ENCODE data around the gene TRIB2. TPM values are rescaled to one million over a fixed set of nuclear protein-coding genes. Genes with fewer than 3 reads are reported as not detected.
A peak's percentile ranks its signal among the peaks of the same experiment; 100 is the strongest.

TRIB2 gene
- polyA plus RNA-seq, 2 donors, result 10.0 to 10.6 TPM

DNA sequence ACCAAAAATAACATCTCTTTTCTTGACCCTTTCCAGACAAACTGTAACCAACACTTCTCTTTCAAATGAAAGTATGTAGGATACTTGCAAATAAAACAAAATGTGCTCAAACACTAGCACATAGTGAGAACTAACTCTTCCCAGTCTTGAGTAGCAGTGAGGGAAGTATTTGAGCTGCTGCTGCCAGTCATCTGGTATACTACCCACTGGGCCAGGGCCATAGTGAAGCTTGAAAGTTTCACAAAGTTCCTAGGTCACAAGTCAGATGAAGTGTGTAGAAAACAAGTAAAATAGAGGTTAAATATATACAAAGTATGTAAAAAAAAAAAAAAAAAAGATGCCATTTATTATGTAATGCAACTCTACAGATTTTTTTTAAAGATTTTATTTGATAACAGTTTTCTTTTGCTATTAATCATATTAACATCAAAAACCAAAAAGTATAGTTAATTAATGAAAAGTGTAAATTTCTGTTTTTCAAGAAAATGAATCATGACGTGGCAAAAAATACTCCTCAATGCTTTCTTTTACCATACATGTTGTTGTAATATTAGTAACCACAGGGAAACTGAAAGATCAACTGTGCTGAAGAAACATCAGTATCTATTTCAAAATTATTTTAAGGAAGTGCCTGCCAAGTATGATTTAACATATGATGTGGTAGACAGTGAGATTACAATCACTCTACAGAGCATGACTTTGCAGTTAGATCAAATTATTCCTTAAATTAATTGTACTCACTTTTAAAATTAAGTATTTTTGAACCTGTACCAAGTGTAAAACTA is 21.6 kb upstream of the TRIB2 start:
- Histone ChIP-seq H3K27me3 (ENCODE audit: control insufficient read depth in 1 of 2, insufficient read depth in 2 of 2, low read length in 2 of 2) (no peaks in the 10 kb centered on the region), H3K36me3 (ENCODE audit: control insufficient read depth in 2 of 2, insufficient read depth in 2 of 2, low read length in 1 of 2) (no peaks in the 10 kb centered on the region), H3K4me1 (ENCODE audit: control insufficient read depth in 2 of 2, insufficient read depth in 2 of 2, low read length in 1 of 2) (no peaks in the 10 kb centered on the region), H3K9me3 (ENCODE audit: control insufficient read depth in 2 of 2, insufficient read depth in 1 of 2, low read depth in 1 of 2, low read length in 1 of 2) (no peaks in the 10 kb centered on the region), H3K27ac (ENCODE audit: low read depth in 2 of 2, low read length in 1 of 2) (no peak overlapping the region), H3K4me3 (ENCODE audit: low read depth in 1 of 2, low read length in 2 of 2) (no peak overlapping the region)
- 86 to 88% methylated on average over 1 of the region's 1 CpG for WGBS, 2 donors

DNA sequence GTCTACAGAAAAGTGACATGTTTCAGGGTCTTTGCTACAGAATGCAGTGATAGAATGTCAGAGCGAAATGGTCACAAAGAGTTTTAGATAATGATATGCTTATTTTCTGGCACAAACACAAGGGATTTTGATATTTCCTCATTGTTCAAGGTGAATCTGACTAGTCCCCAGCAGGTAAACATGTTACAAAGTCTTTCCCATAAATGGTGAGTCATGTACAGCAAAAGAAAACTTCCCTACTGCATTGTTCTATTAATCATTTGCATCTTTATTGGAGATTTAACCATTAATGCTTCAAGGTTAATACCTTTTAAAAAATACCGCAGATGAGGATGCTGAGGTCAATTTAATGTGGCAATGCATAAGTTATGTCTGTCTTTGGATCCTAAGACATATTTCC is 19.1 kb upstream of the TRIB2 start:
- Histone ChIP-seq H3K4me1 (ENCODE audit: control insufficient read depth in 2 of 2, insufficient read depth in 2 of 2, low read length in 1 of 2) (peaks cover 0 to 2% of the 10 kb centered on the region in 2 donors), H3K27ac (ENCODE audit: low read depth in 2 of 2, low read length in 1 of 2) (no peak overlapping the region), H3K9me3 (ENCODE audit: control insufficient read depth in 2 of 2, insufficient read depth in 1 of 2, low read depth in 1 of 2, low read length in 1 of 2) (no peaks in the 10 kb centered on the region), H3K27me3 (ENCODE audit: control insufficient read depth in 1 of 2, insufficient read depth in 2 of 2, low read length in 2 of 2) (no peaks in the 10 kb centered on the region), H3K36me3 (ENCODE audit: control insufficient read depth in 2 of 2, insufficient read depth in 2 of 2, low read length in 1 of 2) (no peaks in the 10 kb centered on the region), H3K4me3 (ENCODE audit: low read depth in 1 of 2, low read length in 2 of 2) (no peak overlapping the region)
- 50 to 56% methylated on average over 2 of the region's 2 CpGs for WGBS, 2 donors

DNA sequence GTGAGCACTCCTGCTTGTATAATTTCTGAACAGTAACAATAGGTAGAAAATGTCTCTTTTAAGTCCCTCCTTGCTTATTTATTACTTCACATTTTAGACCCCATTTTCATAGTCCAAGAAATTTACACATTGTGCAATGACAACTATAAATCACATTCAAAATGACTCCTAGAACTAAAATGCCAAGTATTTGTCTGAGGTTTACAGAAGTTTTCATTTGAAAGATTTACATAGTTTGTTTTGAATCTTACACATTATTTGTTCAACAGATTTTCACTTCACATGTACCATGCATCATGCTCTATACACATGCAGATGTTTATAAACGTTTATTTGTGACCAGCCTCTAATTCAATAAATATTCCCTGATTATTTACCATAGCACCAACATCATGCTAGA is 15.7 kb upstream of the TRIB2 start:
- no peaks in the 10 kb centered on the region for H3K9me3 ChIP-seq (ENCODE audit: control insufficient read depth in 2 of 2, insufficient read depth in 1 of 2, low read depth in 1 of 2, low read length in 1 of 2)
- no peaks in the 10 kb centered on the region for H3K36me3 ChIP-seq (ENCODE audit: control insufficient read depth in 2 of 2, insufficient read depth in 2 of 2, low read length in 1 of 2)
- 78 to 81% methylated on average over 1 of the region's 1 CpG for WGBS, 2 donors
- H3K4me3 ChIP-seq (ENCODE audit: low read depth in 1 of 2, low read length in 2 of 2), result no peak overlapping the region
- H3K27me3 ChIP-seq (ENCODE audit: control insufficient read depth in 1 of 2, insufficient read depth in 2 of 2, low read length in 2 of 2), result no peaks in the 10 kb centered on the region
- no peak overlapping the region for H3K27ac ChIP-seq (ENCODE audit: low read depth in 2 of 2, low read length in 1 of 2)
- H3K4me1 ChIP-seq (ENCODE audit: control insufficient read depth in 2 of 2, insufficient read depth in 2 of 2, low read length in 1 of 2), result peaks cover 0 to 4% of the 10 kb centered on the region in 2 donors

- H3K4me3 ChIP-seq (ENCODE audit: low read depth in 1 of 2, low read length in 2 of 2), result no peak overlapping the region
- no peaks in the 10 kb centered on the region for H3K9me3 ChIP-seq (ENCODE audit: control insufficient read depth in 2 of 2, insufficient read depth in 1 of 2, low read depth in 1 of 2, low read length in 1 of 2)
- H3K27me3 ChIP-seq (ENCODE audit: control insufficient read depth in 1 of 2, insufficient read depth in 2 of 2, low read length in 2 of 2), result no peaks in the 10 kb centered on the region
- peaks cover 0 to 4% of the 10 kb centered on the region in 2 donors for H3K4me1 ChIP-seq (ENCODE audit: control insufficient read depth in 2 of 2, insufficient read depth in 2 of 2, low read length in 1 of 2)
- WGBS, 2 donors, result 78 to 88% methylated on average over 5 of the region's 5 CpGs
- H3K36me3 ChIP-seq (ENCODE audit: control insufficient read depth in 2 of 2, insufficient read depth in 2 of 2, low read length in 1 of 2), result no peaks in the 10 kb centered on the region
- no peak overlapping the region for H3K27ac ChIP-seq (ENCODE audit: low read depth in 2 of 2, low read length in 1 of 2)
Measured at GRCh38 chr2:12701786-12702167, 15.0 kb upstream of the TRIB2 start.

DNA sequence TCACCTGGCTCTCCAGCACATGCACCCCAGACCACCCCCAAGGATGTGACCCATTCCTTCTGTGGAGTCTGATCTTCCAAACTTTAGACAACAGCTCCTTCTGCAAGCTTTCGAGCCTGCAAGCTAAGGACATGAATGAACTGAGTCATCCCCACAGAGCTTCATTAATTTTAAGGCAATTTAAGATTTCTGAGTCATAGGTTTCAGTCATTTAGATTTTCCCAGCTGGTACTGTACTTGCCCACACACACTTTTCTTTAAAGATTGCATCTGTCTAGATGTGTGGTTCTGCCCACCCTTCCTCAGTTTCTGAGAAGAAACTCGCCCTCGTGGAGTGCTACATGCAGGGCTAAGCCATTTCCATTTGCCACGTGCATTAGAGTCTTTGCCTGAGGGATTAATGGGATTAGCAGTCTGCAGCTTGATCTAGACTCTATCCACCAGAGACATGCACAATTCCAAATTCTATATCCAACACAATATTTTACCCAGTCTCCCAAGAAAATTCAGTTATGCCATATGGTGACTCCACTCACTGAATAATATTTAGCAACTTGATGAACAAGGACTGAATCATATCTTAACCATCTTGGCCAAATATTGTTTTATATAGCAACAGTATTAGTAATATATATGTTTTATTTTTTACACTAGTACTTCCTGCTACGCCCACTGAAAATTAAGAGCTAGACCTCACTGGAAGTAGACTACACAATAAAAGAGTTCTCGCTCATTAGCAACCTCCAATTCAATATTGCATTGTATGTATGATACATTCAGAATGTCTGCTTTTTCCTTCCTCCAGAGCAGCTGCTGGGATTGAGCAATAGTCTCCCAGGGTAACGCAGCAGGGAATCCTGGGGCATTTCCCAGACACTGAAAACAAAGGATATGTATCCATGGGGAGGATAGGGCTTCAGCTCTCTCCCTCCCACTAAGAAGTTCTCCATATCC is 14.3 kb upstream of the TRIB2 start:
- no peaks in the 10 kb centered on the region for H3K36me3 ChIP-seq (ENCODE audit: control insufficient read depth in 2 of 2, insufficient read depth in 2 of 2, low read length in 1 of 2)
- H3K4me3 ChIP-seq (ENCODE audit: low read depth in 1 of 2, low read length in 2 of 2), result no peak overlapping the region
- H3K27ac ChIP-seq (ENCODE audit: low read depth in 2 of 2, low read length in 1 of 2), result peak overlapping the region; percentile 66 to 71
- H3K9me3 ChIP-seq (ENCODE audit: control insufficient read depth in 2 of 2, insufficient read depth in 1 of 2, low read depth in 1 of 2, low read length in 1 of 2), result no peaks in the 10 kb centered on the region
- no peaks in the 10 kb centered on the region for H3K27me3 ChIP-seq (ENCODE audit: control insufficient read depth in 1 of 2, insufficient read depth in 2 of 2, low read length in 2 of 2)
- H3K4me1 ChIP-seq (ENCODE audit: control insufficient read depth in 2 of 2, insufficient read depth in 2 of 2, low read length in 1 of 2), result peaks cover 0 to 4% of the 10 kb centered on the region in 2 donors
- 36 to 59% methylated on average over 7 of the region's 7 CpGs for WGBS, 2 donors

DNA sequence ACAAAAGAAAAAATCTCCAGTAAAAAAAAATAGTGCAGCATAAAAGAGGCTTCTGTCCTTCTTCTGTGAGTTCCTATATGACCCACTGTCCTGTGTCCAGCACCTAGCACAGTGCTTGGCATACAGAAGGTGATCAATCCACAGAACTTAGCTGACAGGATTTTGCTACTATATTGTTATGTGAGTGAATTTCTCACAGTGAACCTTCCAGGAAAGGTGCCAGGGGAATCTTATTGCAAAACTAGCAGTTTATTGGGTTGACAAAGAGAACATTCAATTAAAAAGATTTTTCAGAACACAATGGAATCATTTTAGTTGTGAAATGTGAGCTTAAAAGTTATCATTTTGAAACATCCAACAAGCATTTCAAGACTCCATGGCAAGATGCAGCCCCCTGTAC is 12.4 kb upstream of the TRIB2 start:
- no peaks in the 10 kb centered on the region for H3K27me3 ChIP-seq (ENCODE audit: control insufficient read depth in 1 of 2, insufficient read depth in 2 of 2, low read length in 2 of 2)
- no peak overlapping the region for H3K27ac ChIP-seq (ENCODE audit: low read depth in 2 of 2, low read length in 1 of 2)
- H3K9me3 ChIP-seq (ENCODE audit: control insufficient read depth in 2 of 2, insufficient read depth in 1 of 2, low read depth in 1 of 2, low read length in 1 of 2), result no peaks in the 10 kb centered on the region

GRCh38 chr2:12705230-12705629 is 11.5 kb upstream of the TRIB2 start:
- WGBS, 2 donors, result 93 to 100% methylated on average over 1 of the region's 1 CpG
- H3K9me3 ChIP-seq (ENCODE audit: control insufficient read depth in 2 of 2, insufficient read depth in 1 of 2, low read depth in 1 of 2, low read length in 1 of 2), result no peaks in the 10 kb centered on the region
- H3K27ac ChIP-seq (ENCODE audit: low read depth in 2 of 2, low read length in 1 of 2), result no peak overlapping the region

More for the DNA sequence above, 12.4 kb upstream of the TRIB2 start:
- Histone ChIP-seq H3K4me3 (ENCODE audit: low read depth in 1 of 2, low read length in 2 of 2) (no peak overlapping the region), H3K4me1 (ENCODE audit: control insufficient read depth in 2 of 2, insufficient read depth in 2 of 2, low read length in 1 of 2) (peaks cover 0 to 4% of the 10 kb centered on the region in 2 donors), H3K36me3 (ENCODE audit: control insufficient read depth in 2 of 2, insufficient read depth in 2 of 2, low read length in 1 of 2) (no peaks in the 10 kb centered on the region)

DNA sequence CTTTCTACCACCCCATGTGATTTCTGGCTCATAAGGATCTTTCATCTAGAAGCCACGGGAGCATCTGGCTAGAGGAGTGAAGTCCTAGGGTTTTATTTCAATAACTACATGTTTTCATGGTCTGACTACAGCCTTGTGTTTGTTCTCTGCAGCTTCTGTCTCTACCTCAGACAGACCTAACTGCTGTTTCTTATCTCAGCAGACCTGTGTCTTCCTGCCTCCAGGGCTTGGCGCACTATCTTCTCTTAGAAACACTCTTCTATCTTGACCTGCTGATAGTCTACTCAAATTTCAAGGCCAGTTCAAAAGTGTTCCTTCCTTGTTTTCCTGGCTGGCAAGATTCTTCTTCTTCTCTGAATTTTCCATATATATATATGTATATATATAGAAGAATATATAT is 11.0 kb upstream of the TRIB2 start:
- no peak overlapping the region for H3K4me3 ChIP-seq (ENCODE audit: low read depth in 1 of 2, low read length in 2 of 2)
- H3K4me1 ChIP-seq (ENCODE audit: control insufficient read depth in 2 of 2, insufficient read depth in 2 of 2, low read length in 1 of 2), result peaks cover 0 to 4% of the 10 kb centered on the region in 2 donors
- no peaks in the 10 kb centered on the region for H3K36me3 ChIP-seq (ENCODE audit: control insufficient read depth in 2 of 2, insufficient read depth in 2 of 2, low read length in 1 of 2)
- H3K27me3 ChIP-seq (ENCODE audit: control insufficient read depth in 1 of 2, insufficient read depth in 2 of 2, low read length in 2 of 2), result no peaks in the 10 kb centered on the region
- no peaks in the 10 kb centered on the region for H3K9me3 ChIP-seq (ENCODE audit: control insufficient read depth in 2 of 2, insufficient read depth in 1 of 2, low read depth in 1 of 2, low read length in 1 of 2)
- 94 to 97% methylated on average over 2 of the region's 2 CpGs for WGBS, 2 donors
- H3K27ac ChIP-seq (ENCODE audit: low read depth in 2 of 2, low read length in 1 of 2), result no peak overlapping the region

More at GRCh38 chr2:12705230-12705629, 11.5 kb upstream of the TRIB2 start:
- H3K27me3 ChIP-seq (ENCODE audit: control insufficient read depth in 1 of 2, insufficient read depth in 2 of 2, low read length in 2 of 2), result no peaks in the 10 kb centered on the region
- no peak overlapping the region for H3K4me3 ChIP-seq (ENCODE audit: low read depth in 1 of 2, low read length in 2 of 2)
- peaks cover 0 to 4% of the 10 kb centered on the region in 2 donors for H3K4me1 ChIP-seq (ENCODE audit: control insufficient read depth in 2 of 2, insufficient read depth in 2 of 2, low read length in 1 of 2)
- H3K36me3 ChIP-seq (ENCODE audit: control insufficient read depth in 2 of 2, insufficient read depth in 2 of 2, low read length in 1 of 2), result no peaks in the 10 kb centered on the region

DNA sequence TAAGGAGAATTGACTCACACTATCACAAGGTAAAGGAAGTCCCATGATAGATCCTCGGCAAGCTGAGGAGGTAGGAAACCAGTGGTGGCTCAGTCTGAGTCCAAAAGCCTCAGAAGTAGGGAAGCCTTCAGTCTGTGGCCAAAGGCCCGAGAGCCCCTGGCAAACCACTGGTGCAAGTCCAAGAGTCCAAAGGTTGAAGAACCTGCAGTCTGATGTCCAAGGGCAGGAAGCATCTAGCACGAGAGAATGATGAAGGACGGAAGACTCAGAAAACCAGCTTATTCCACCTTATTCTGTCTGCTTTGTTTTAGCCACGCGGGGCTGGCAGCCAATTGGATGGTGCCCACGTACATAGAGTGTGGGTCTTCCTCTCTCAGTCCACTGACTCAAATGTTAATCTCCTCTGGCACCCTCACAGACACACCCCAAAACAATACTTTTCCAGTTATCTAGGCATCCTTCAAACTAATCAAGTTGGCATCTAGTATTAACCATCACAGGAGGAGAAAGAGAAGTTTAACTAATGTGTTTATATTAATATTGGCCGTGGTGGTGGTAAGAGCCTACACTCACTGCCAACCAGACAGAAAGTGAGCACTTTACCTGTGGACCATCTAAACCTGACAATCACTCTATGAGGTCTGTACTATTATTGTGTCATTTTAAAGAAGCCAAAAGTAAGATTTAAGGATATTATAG is 8.1 kb upstream of the TRIB2 start:
- no peak overlapping the region for H3K27ac ChIP-seq (ENCODE audit: low read depth in 2 of 2, low read length in 1 of 2)
- H3K4me3 ChIP-seq (ENCODE audit: low read depth in 1 of 2, low read length in 2 of 2), result no peak overlapping the region
- no peaks in the 10 kb centered on the region for H3K36me3 ChIP-seq (ENCODE audit: control insufficient read depth in 2 of 2, insufficient read depth in 2 of 2, low read length in 1 of 2)
- H3K27me3 ChIP-seq (ENCODE audit: control insufficient read depth in 1 of 2, insufficient read depth in 2 of 2, low read length in 2 of 2), result no peaks in the 10 kb centered on the region
- H3K4me1 ChIP-seq (ENCODE audit: control insufficient read depth in 2 of 2, insufficient read depth in 2 of 2, low read length in 1 of 2), result no peaks in the 10 kb centered on the region
- WGBS, 2 donors, result 86 to 92% methylated on average over 8 of the region's 8 CpGs
- H3K9me3 ChIP-seq (ENCODE audit: control insufficient read depth in 2 of 2, insufficient read depth in 1 of 2, low read depth in 1 of 2, low read length in 1 of 2), result no peaks in the 10 kb centered on the region

Data from esophagus (tissue), 2 donors.